ENCODE results near the gene SETDB2. TPM values are rescaled to one million over a fixed set of nuclear protein-coding genes. Genes with fewer than 3 reads are reported as not detected.

Gene SETDB2
- polyA plus RNA-seq, 1 donor (not counting 4 experiments of a cell fraction or from before 2014, with no cell fraction given) = 5.6 TPM

DNA sequence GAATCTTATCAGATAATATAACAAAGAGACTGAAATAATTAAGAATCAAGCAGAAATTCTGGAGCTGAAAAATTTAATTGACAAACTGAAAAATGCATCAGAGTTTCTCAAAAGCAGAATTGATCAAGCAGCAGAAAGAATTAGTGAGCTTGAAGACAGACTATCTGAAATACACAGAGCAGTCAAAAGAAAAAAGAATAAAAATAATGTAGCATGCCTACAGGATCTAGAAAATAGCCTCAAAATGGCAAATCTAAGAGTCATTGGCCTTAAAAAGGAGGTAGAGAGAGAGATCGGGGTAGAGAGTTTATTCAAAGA, 39.4 kb upstream of the SETDB2 start:
- no peaks in the 10 kb centered on the region for H3K36me3 ChIP-seq (ENCODE audit: control insufficient read depth in 2 of 2, extremely low read depth in 1 of 2, insufficient read depth in 2 of 2, low read length in 2 of 2)
- no peaks in the 10 kb centered on the region for H3K9me3 ChIP-seq (ENCODE audit: control insufficient read depth, low read depth, low read length)
- H3K4me3 ChIP-seq (ENCODE audit: control insufficient read depth in 2 of 3, extremely low read depth in 1 of 3, insufficient read depth in 2 of 3, low read depth in 1 of 3, low read length in 3 of 3) = no peak overlapping the region
- H3K9me1 ChIP-seq (ENCODE audit: control insufficient read depth, extremely low read depth, insufficient read depth, low read length) = no peaks in the 10 kb centered on the region
- dilution Hi-C loops (cut with MboI; ENCODE audit: extremely low pct_ligation_motif_present, low sequenced_read_pairs) = no loop called here
- no peak overlapping the region for H3K4me2 ChIP-seq (ENCODE audit: control insufficient read depth, extremely low read depth, insufficient read depth, low read depth, low read length)
- H3K4me1 ChIP-seq (ENCODE audit: control insufficient read depth, extremely low read depth, insufficient read depth, low read length) = no peaks in the 10 kb centered on the region
- no peak overlapping the region for H2AFZ ChIP-seq (ENCODE audit: control insufficient read depth, low read length)
- no peak overlapping the region for H3K9ac ChIP-seq (ENCODE audit: control insufficient read depth, extremely low read depth, insufficient read depth, low read length)
- no peaks in the 10 kb centered on the region for H3K27me3 ChIP-seq (ENCODE audit: control insufficient read depth, extremely low read depth, insufficient read depth, low read length)
- no peaks in the 10 kb centered on the region for H4K20me1 ChIP-seq (ENCODE audit: control insufficient read depth, extremely low read depth, insufficient read depth, low read length)
- DNase-seq (ENCODE audit: low read depth, low spot score) = no peak
- TF ChIP-seq EZH2 (IDR thresholded peaks at IDR 0.05; ENCODE audit: low read length) = no peak
- TF ChIP-seq, protein P1, sequence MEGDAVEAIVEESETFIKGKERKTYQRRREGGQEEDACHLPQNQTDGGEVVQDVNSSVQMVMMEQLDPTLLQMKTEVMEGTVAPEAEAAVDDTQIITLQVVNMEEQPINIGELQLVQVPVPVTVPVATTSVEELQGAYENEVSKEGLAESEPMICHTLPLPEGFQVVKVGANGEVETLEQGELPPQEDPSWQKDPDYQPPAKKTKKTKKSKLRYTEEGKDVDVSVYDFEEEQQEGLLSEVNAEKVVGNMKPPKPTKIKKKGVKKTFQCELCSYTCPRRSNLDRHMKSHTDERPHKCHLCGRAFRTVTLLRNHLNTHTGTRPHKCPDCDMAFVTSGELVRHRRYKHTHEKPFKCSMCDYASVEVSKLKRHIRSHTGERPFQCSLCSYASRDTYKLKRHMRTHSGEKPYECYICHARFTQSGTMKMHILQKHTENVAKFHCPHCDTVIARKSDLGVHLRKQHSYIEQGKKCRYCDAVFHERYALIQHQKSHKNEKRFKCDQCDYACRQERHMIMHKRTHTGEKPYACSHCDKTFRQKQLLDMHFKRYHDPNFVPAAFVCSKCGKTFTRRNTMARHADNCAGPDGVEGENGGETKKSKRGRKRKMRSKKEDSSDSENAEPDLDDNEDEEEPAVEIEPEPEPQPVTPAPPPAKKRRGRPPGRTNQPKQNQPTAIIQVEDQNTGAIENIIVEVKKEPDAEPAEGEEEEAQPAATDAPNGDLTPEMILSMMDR (optimal IDR thresholded peaks at IDR 0.05 in 1 of 3, IDR thresholded peaks at IDR 0.05 in 1 of 3, conservative IDR thresholded peaks at IDR 0.05 in 1 of 3; ENCODE audit: extremely low read depth in 1 of 3, insufficient read depth in 2 of 3, low read length in 3 of 3) = no peak
- FAIRE-seq = no peak
- no peaks in the 10 kb centered on the region for H3K79me2 ChIP-seq (ENCODE audit: control insufficient read depth, insufficient read depth, low read length)
- H3K27ac ChIP-seq (ENCODE audit: control insufficient read depth, insufficient read depth, low read length) = no peak overlapping the region

DNA sequence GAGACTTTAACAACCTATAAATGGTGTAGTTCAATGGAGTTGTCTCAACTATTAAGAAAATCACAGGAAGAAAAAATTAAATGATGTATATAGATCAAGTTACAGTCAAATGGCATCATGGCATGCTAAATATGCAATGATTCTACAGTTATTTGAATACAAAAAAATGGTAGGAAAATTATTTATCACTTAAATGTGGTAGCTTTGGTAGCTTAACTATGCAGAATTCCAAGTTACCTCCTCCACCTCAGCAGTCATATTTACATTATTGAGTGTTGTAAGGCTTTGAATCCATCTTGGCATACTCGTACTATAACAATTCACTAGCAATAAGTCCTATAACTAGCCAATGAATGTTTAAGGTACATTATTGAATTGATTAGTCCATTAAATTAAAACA, 37.0 kb upstream of the SETDB2 start:
- DNase-seq (ENCODE audit: low read depth, low spot score) (no peak), FAIRE-seq (no peak)
- H3K9me3 ChIP-seq (ENCODE audit: control insufficient read depth, low read depth, low read length) = no peaks in the 10 kb centered on the region
- H3K79me2 ChIP-seq (ENCODE audit: control insufficient read depth, insufficient read depth, low read length) = no peaks in the 10 kb centered on the region
- no peak overlapping the region for H3K27ac ChIP-seq (ENCODE audit: control insufficient read depth, insufficient read depth, low read length)
- H3K4me1 ChIP-seq (ENCODE audit: control insufficient read depth, extremely low read depth, insufficient read depth, low read length) = no peaks in the 10 kb centered on the region
- dilution Hi-C loops (cut with MboI; ENCODE audit: extremely low pct_ligation_motif_present, low sequenced_read_pairs) = no loop called here
- TF ChIP-seq EZH2 (IDR thresholded peaks at IDR 0.05; ENCODE audit: low read length) = no peak
- TF ChIP-seq, protein P1 (optimal IDR thresholded peaks at IDR 0.05 in 1 of 3, IDR thresholded peaks at IDR 0.05 in 1 of 3, conservative IDR thresholded peaks at IDR 0.05 in 1 of 3; ENCODE audit: extremely low read depth in 1 of 3, insufficient read depth in 2 of 3, low read length in 3 of 3) = no peak
- H3K27me3 ChIP-seq (ENCODE audit: control insufficient read depth, extremely low read depth, insufficient read depth, low read length) = no peaks in the 10 kb centered on the region
- H3K4me3 ChIP-seq (ENCODE audit: control insufficient read depth in 2 of 3, extremely low read depth in 1 of 3, insufficient read depth in 2 of 3, low read depth in 1 of 3, low read length in 3 of 3) = no peak overlapping the region
- H4K20me1 ChIP-seq (ENCODE audit: control insufficient read depth, extremely low read depth, insufficient read depth, low read length) = no peaks in the 10 kb centered on the region
- no peak overlapping the region for H3K4me2 ChIP-seq (ENCODE audit: control insufficient read depth, extremely low read depth, insufficient read depth, low read depth, low read length)
- no peak overlapping the region for H2AFZ ChIP-seq (ENCODE audit: control insufficient read depth, low read length)
- no peaks in the 10 kb centered on the region for H3K9me1 ChIP-seq (ENCODE audit: control insufficient read depth, extremely low read depth, insufficient read depth, low read length)
- H3K36me3 ChIP-seq (ENCODE audit: control insufficient read depth in 2 of 2, extremely low read depth in 1 of 2, insufficient read depth in 2 of 2, low read length in 2 of 2) = no peaks in the 10 kb centered on the region
- no peak overlapping the region for H3K9ac ChIP-seq (ENCODE audit: control insufficient read depth, extremely low read depth, insufficient read depth, low read length)

All from keratinocyte (primary cell).